Smooth muscle cell of the coronary artery (primary cell): Measurements from ENCODE around the gene TCL1A. TPM values are rescaled to one million over a fixed set of nuclear protein-coding genes. Genes with fewer than 3 reads are reported as not detected.

ENCODE experiments used
- total RNA-seq: library from RNA; depleted of rRNA; stranded (reverse); fragments of >200 nt; gene quantifications from 2 replicates; pipeline ENCODE4 v1.2.3, GENCODE V29; 2014; ENCODE audit warnings: low replicate concordance

The TCL1A gene, protein sequence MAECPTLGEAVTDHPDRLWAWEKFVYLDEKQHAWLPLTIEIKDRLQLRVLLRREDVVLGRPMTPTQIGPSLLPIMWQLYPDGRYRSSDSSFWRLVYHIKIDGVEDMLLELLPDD
- not detected in 2 replicates for total RNA-seq

GRCh38 chr14:95713596-95714371, at the start of gene TCL1A:
Gene TCL1A (minus strand): TSS chr14:95714125. CDS start chr14:95714066, 59 bp downstream.

DNA sequence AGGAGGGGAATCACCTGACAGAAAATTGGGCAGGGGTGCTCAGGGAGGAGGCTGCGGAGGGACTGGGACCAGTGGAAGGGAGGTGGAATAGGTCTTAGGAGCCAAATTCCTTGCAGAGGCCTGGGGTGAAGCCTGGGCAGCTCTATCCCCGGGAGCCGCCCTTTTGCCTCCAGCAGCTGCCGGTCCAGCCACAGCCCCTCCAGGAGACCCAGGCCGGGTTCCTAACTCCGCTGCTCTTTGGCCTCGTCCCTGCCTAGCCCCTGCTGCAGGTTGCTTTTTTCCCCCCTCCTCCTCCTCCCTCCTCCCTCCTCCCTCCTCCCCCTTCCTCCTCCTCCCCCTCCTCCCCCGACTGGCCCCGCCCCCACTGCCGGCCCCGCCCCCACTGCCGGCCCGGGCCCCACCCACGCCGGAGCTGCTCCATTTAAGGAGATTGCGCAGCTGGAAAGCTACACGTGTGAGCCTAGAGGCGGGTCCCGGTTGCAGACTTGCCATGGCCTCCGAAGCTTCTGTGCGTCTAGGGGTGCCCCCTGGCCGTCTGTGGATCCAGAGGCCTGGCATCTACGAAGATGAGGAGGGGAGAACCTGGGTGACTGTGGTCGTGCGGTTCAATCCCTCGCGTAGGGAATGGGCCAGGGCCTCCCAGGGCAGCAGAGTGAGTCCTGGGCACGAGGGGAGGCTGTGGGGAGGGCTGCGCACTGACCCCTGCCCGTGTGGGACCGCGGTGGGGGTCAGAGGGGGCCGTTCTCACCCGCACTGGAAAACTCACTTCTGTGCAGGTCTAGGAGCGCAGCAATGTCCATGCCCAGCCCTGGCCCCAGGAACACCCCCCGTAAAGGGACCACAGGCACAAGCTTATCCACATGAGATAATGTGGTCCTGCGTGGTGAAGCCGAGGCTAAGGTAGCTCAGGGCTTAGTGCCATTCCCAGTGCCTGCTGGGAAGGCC, 27.7 kb downstream of the TCL1A start, which contains the start of gene TCL1B:
TSS of gene TCL1B (plus strand) at position 449 of the 945 bp plus-strand sequence. CDS start at position 491, 42 bp downstream.

Other genes starting within 250 kb of the TCL1A start
- gene SYNE3, start 197.5 kb downstream of the TCL1A start, total RNA-seq: 2.1 and 19.2 TPM in 2 replicates
- gene GLRX5, start 179.1 kb downstream of the TCL1A start, total RNA-seq: 10.5 and 28.3 TPM in 2 replicates
- not detected in 2 replicates for gene TCL1B, start 27.7 kb downstream of the TCL1A start, total RNA-seq
- not detected in 2 replicates for gene TUNAR, start 162.7 kb upstream of the TCL1A start, total RNA-seq